ENCODE measurements around the gene MYO9B. TPM values are rescaled to one million over a fixed set of nuclear protein-coding genes. Genes with fewer than 3 reads are reported as not detected.
A peak's percentile ranks its signal among the peaks of the same experiment; 100 is the strongest.

The MYO9B gene, protein sequence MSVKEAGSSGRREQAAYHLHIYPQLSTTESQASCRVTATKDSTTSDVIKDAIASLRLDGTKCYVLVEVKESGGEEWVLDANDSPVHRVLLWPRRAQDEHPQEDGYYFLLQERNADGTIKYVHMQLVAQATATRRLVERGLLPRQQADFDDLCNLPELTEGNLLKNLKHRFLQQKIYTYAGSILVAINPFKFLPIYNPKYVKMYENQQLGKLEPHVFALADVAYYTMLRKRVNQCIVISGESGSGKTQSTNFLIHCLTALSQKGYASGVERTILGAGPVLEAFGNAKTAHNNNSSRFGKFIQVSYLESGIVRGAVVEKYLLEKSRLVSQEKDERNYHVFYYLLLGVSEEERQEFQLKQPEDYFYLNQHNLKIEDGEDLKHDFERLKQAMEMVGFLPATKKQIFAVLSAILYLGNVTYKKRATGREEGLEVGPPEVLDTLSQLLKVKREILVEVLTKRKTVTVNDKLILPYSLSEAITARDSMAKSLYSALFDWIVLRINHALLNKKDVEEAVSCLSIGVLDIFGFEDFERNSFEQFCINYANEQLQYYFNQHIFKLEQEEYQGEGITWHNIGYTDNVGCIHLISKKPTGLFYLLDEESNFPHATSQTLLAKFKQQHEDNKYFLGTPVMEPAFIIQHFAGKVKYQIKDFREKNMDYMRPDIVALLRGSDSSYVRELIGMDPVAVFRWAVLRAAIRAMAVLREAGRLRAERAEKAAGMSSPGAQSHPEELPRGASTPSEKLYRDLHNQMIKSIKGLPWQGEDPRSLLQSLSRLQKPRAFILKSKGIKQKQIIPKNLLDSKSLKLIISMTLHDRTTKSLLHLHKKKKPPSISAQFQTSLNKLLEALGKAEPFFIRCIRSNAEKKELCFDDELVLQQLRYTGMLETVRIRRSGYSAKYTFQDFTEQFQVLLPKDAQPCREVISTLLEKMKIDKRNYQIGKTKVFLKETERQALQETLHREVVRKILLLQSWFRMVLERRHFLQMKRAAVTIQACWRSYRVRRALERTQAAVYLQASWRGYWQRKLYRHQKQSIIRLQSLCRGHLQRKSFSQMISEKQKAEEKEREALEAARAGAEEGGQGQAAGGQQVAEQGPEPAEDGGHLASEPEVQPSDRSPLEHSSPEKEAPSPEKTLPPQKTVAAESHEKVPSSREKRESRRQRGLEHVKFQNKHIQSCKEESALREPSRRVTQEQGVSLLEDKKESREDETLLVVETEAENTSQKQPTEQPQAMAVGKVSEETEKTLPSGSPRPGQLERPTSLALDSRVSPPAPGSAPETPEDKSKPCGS (N-terminal part only)
- total RNA-seq: 33.2 TPM
- long read RNA-seq, partial matches to known transcripts: 7 of 10 reads
- long read RNA-seq, other reads (novel, unspliced or antisense): 3 of 10 reads

DNA sequence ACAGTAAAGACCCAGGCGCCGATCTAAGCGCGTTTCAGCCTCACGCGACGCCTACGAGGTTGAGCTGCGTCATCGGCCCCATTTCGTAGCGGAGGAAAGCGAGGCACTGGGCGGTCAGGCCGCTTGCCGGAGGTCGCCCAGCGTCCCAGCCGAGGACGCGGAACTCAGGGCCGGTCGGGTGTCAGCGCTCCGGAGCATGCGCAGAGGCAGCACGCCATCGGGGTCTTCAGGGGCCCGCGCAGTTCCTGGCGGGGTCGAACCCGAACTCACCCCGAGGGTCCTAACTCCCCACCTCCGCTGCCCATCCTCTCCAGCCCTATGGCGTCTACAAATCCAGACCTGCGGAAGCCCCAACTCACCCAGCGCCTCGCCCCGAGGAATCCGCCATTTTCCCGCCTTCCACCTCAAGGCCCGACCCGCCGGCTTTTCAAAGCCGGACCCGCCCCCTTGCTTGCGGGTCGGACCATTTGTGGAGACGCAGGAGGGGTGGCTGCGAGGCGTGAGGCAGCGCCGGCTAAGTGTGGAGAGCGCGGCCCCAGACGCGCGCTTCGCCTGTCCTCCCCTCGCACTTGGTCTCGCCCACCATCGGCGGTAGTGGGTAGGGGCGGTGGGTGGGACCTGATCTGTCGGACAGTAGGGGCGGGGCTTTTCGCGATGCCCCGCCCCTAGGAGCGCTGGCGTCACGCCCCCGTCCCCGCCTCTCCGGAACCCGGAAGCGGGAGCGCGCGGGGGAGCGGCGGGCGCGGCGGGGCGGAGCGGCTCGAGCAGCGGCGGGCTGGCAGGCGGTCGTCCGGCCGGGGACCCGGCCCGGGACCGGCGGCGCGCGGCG is at the start of gene MYO9B, which contains the start of gene HAUS8:
Gene MYO9B, plus strand, starts transcription at position 743 of the 829 bp plus-strand sequence. CDS start 25,941 bp downstream, outside the sequence.
Gene HAUS8, minus strand, starts transcription at position 418 of the 829 bp plus-strand sequence. Its CDS starts 30 bp downstream, at position 388.
- intact Hi-C loops (cut with DNase I): loop anchor here (5.0 kb wide), 1 partner anchor 152 kb away; the partner anchor contains the start of gene OCEL1
- ATAC-seq (peak; percentile 97), DNase-seq (ENCODE audit: missing footprints) (peak; percentile 99)

DNA sequence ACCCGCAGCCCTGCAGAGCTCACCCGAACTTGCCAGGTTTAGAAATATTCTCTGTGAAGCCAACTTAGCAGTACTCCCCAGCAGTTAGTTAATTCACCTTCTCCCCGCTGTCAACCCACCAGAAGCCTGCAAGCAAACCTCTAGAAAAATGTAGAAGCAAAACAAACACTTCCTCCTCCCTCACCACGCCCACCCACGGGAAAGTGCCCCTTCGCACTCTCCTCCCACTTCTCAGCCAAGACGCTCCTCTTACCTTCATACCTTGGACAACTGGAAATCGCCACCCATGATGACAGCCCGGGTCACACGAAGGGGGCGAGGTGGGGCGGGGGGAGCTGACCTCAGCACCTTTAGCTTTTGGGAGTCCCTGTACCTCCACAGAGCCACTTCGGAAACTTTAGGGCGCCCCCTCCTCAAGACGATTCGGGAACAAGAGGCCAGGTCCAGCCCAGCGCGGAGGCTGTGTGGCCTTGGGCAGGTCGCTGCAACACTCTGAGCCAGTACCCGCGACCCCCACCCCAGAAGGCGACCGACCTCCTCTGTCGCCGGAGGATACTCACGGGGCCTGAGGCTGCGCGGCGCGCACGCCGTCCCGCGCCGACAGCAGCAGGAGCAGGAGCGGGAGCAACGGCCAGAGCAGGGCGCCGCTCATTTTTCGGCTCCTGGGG is 49.5 kb upstream of the MYO9B start:
- peak; percentile 35 for DNase-seq (ENCODE audit: missing footprints)
- intact Hi-C loops (cut with DNase I): no loop called here
- no peak for ATAC-seq

- ATAC-seq: no peak
- DNase-seq (ENCODE audit: missing footprints): peak; percentile 11
- intact Hi-C loops (cut with DNase I): no loop called here
Measured at GRCh38 chr19:17026706-17027534, 48.7 kb upstream of the MYO9B start, which contains the start of gene CPAMD8. Gene CPAMD8, minus strand, starts transcription at chr19:17026810. Its CDS starts 168 bp downstream, at chr19:17026642.

GRCh38 chr19:17027535-17027975 is 48.0 kb upstream of the MYO9B start:
- intact Hi-C loops (cut with DNase I): no loop called here

GRCh38 chr19:17031741-17032140 is 43.8 kb upstream of the MYO9B start:
- no peak for DNase-seq (ENCODE audit: missing footprints)
- ATAC-seq: no peak
- intact Hi-C loops (cut with DNase I): no loop called here

More at GRCh38 chr19:17027535-17027975, 48.0 kb upstream of the MYO9B start:
- DNase-seq (ENCODE audit: missing footprints) (no peak), ATAC-seq (no peak)

- DNase-seq (ENCODE audit: missing footprints): peak; percentile 56
- peak; percentile 8 for ATAC-seq
- intact Hi-C loops (cut with DNase I): no loop called here
Measured at GRCh38 chr19:17035842-17036424, 39.6 kb upstream of the MYO9B start.

- intact Hi-C loops (cut with DNase I): no loop called here
- no peak for ATAC-seq
Measured at GRCh38 chr19:17036640-17037039, 38.9 kb upstream of the MYO9B start.

DNA sequence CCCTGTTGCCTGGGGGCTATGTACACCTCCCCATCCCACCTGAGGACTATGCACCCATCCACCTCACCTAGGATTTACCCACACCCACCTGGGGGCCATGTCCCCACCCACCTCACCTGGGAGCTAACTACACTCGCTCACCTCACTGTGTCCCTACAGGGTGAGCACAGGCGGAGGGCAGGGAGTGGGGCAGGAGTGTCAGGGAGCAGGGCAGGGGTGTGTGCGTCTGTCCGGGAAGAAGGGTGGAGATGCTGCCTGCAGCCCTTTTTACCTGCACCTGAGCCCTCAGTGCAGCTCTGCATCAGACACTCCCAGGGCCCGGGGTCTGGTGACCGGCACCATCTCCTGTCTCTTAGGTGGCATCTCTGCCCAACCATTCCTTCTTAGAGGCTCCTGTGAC is 38.4 kb upstream of the MYO9B start:
- intact Hi-C loops (cut with DNase I): no loop called here
- ATAC-seq (peak; percentile 8), DNase-seq (ENCODE audit: missing footprints) (no peak)

More at GRCh38 chr19:17036640-17037039, 38.9 kb upstream of the MYO9B start:
- DNase-seq (ENCODE audit: missing footprints): peak; percentile 45

DNA sequence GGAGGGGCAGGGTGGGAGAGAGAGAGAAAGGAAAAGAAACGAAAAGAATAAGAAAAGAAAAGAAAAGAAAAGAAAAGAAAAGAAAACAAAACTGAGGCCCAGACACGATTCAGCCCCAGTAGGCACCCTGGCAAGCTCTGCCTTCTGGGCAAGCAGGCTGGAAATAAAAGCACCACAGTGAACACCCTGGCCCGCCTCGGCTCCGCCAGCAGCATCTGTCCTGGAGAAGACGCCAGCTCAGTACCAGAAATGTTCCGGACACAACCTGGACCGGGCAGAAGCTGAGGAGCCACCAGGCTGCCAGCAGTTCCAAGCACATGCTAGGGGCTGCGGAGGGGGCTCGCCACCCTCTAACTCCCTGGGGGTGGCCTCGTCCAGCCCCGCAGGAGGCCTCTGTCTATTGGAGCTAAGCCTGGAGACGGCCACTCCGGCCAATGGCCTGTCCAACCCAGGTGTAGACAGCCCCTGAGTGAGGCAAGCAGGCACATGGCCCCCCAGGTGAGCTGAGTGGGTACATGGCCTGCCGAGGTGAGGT is 37.5 kb upstream of the MYO9B start:
- DNase-seq (ENCODE audit: missing footprints) (no peak), ATAC-seq (no peak)
- intact Hi-C loops (cut with DNase I): no loop called here

DNA sequence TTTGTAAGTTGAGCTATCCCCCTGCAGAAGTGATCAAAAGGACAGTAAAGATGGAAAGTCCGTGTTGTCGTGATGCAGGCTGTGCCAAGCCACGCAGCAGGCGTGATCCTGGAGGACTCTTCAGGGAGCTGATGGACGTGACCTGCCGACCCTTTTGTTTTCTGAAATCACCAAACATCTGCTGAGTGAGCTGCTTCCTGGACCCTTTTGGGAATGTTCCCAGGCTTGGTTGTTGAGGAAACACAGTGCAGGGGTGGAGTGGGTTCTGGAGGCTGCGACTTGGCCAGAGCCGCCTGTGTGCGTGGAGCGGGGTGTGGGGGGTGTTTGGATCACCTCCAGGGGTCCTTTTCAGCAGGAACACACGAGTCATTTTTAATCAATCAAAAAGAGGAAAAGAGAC is 33.6 kb upstream of the MYO9B start:
- ATAC-seq (peak; percentile 46), DNase-seq (ENCODE audit: missing footprints) (no peak)
- intact Hi-C loops (cut with DNase I): loop anchor here (2.0 to 10.0 kb wide), 2 partner anchors 55 to 147 kb away; no protein-coding TSS in a partner anchor

- DNase-seq (ENCODE audit: missing footprints) (no peak), ATAC-seq (no peak)
- intact Hi-C loops (cut with DNase I): loop anchor here (10.0 kb wide), 1 partner anchor 149 kb away; no protein-coding TSS in a partner anchor
Measured at GRCh38 chr19:17043744-17044143, 31.8 kb upstream of the MYO9B start.

DNA sequence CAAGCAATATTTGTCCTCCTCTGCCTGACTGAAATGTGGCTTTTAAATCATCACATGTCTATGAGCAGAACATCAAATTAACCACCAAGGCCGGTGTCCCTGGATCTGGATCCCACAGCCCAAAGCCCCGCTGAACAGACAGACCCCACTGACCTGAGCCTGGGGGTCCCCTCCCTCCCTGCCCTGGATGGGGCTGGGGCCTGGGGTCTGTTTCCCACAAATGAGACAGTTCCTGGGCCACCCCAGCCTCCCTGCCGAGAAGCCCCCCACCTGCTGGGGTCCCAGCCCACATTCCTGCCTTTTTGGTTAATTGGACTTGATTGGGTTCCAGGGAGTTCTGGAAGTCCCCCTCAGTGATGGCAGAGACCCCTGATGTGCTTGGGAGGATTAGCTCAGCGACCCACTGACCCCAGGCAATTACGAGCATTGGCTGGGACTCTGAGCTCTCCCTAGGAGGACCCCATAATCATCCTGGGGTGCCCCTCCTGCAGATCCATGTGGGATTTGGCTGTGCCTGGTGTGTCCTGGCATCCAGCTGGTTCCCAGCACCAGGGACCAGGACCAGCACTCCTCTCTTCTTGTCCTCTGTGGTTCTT is 29.6 kb upstream of the MYO9B start:
- DNase-seq (ENCODE audit: missing footprints) (no peak), ATAC-seq (no peak)
- intact Hi-C loops (cut with DNase I): loop anchor here (10.0 kb wide), 1 partner anchor 151 kb away; no protein-coding TSS in a partner anchor

GRCh38 chr19:17048885-17049453 is 26.6 kb upstream of the MYO9B start:
- intact Hi-C loops (cut with DNase I): loop anchor here (10.0 kb wide), 1 partner anchor 154 kb away; no protein-coding TSS in a partner anchor
- no peak for ATAC-seq
- no peak for DNase-seq (ENCODE audit: missing footprints)

DNA sequence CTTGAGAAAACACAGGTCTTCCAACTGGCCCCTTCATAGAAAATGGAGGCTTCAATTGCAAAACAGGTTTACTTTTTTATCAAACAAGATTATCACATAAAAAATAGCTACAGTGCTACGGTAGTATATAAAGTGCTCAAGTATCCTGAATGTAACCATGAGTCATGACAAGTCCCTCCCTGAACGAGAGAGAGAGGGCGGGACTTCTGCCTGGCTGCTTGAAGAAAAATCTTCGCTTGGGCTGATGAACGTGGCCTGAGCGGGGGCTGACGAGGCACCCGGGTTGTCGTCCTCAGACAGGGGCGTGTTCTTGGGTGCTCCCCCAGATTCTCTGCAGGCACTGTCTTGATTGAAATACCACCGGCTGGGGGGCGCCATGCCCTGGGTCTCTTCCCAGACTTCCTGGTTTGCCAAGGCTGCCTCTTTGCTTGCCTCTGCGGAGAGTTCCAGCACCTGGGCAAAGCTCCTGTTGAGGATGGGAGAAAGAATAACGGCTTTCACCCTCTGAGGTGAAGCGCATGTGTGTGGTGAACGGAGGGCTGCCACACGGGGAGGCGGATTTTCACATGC is 25.8 kb upstream of the MYO9B start:
- no peak for ATAC-seq
- DNase-seq (ENCODE audit: missing footprints): no peak
- intact Hi-C loops (cut with DNase I): loop anchor here (10.0 kb wide), 1 partner anchor 155 kb away; no protein-coding TSS in a partner anchor

Data from Right ventricle myocardium inferior (tissue), 1 donor.